ENCODE results near the gene EMX2. TPM values are rescaled to one million over a fixed set of nuclear protein-coding genes. Genes with fewer than 3 reads are reported as not detected.
"Not testable (repeated sequence)": the region's sequence is repeated elsewhere in the genome, so short reads cannot be mapped to it uniquely, and the experiment has no call there.

The EMX2 gene
- total and polyA plus RNA-seq, 2 of the 13 experiments (the other 11 are each of a cell fraction or from before 2014, with no cell fraction given): not detected

- no peak overlapping the region for H3K9ac ChIP-seq (ENCODE audit: insufficient read depth, low read depth, low read length)
- H3K4me2 ChIP-seq (ENCODE audit: low read depth, low read length): no peak overlapping the region
- no peaks in the 10 kb centered on the region for H3K9me3 ChIP-seq (ENCODE audit: low read length)
- H3K79me2 ChIP-seq (ENCODE audit: insufficient read depth, low read length): no peaks in the 10 kb centered on the region
- H4K20me1 ChIP-seq (ENCODE audit: insufficient read depth, low read length): no peaks in the 10 kb centered on the region
- CTCF ChIA-PET (ENCODE audit: low intra/inter-chr PET ratio, low total read pairs): no interaction called here
- 93% methylated on average over 6 of the region's 8 CpGs for WGBS (ENCODE audit: low lambda C conversion rate)
- TF ChIP-seq ATF7 (IDR thresholded peaks at IDR 0.05) (0 out of 2 replicates have a peak, but pooled peaks have one; percentile 27), ATF7 (CRISPR knock-in tag; IDR thresholded peaks at IDR 0.05) (no peak), ZNF367 (CRISPR knock-in tag; IDR thresholded peaks at IDR 0.05; ENCODE audit: borderline replicate concordance) (no peak), HIVEP1 (CRISPR knock-in tag; IDR thresholded peaks at IDR 0.05) (no peak), ZNF136 (CRISPR knock-in tag; IDR thresholded peaks at IDR 0.05; ENCODE audit: low read depth) (no peak), ZNF713 (CRISPR knock-in tag; IDR thresholded peaks at IDR 0.05) (no peak), ATRX (CRISPR knock-in tag; IDR thresholded peaks at IDR 0.05; ENCODE audit: borderline replicate concordance) (no peak)
- H2AFZ ChIP-seq (ENCODE audit: low read length): no peak overlapping the region
- H3K27ac ChIP-seq (ENCODE audit: extremely low read length, insufficient read depth, low read length): no peak overlapping the region
- H3K36me3 ChIP-seq (replicated peaks in 1 of 2; ENCODE audit: control insufficient read depth in 1 of 2, insufficient read depth in 2 of 2, low read length in 2 of 2): no peaks in the 10 kb centered on the region
- intact Hi-C loops (cut with micrococcal nuclease; ENCODE audit: unreplicated experiment) (no loop called here), in situ Hi-C loops (cut with HindIII; ENCODE audit: extremely low pct_ligation_motif_present, low pct_unique_long_range_greater_than_20kb) (no loop called here)
- ATAC-seq (no peak), DNase-seq (ENCODE audit: low spot score) (no peak), FAIRE-seq (no peak)
- no peaks in the 10 kb centered on the region for H3K4me1 ChIP-seq (ENCODE audit: insufficient read depth, low read length)
- BruUV-seq (replicated peaks): no TSS peak
- POLR2A ChIA-PET: no interaction called here
- H3K4me3 ChIP-seq (replicated peaks in 1 of 3; ENCODE audit: insufficient read depth in 1 of 3, low read depth in 2 of 3, low read length in 3 of 3): no peak overlapping the region
- peaks cover 1 to 28% of the 10 kb centered on the region in 2 experiments; a peak in 2 of 5 replicates for H3K27me3 ChIP-seq (ENCODE audit: control insufficient read depth in 1 of 2, insufficient read depth in 2 of 2, low read length in 2 of 2)
These were observed 38.0 kb upstream of the EMX2 start for GRCh38 chr10:117504562-117504961.

- H3K79me2 ChIP-seq (ENCODE audit: insufficient read depth, low read length); H2AFZ ChIP-seq (ENCODE audit: low read length); H4K20me1 ChIP-seq (ENCODE audit: insufficient read depth, low read length); POLR2A ChIA-PET; H3K4me3 ChIP-seq (replicated peaks in 1 of 3; ENCODE audit: insufficient read depth in 1 of 3, low read depth in 2 of 3, low read length in 3 of 3); intact Hi-C loops (cut with micrococcal nuclease; ENCODE audit: unreplicated experiment); FAIRE-seq; CTCF ChIA-PET (ENCODE audit: low intra/inter-chr PET ratio, low total read pairs); H3K27ac ChIP-seq (ENCODE audit: extremely low read length, insufficient read depth, low read length); H3K9ac ChIP-seq (ENCODE audit: insufficient read depth, low read depth, low read length); in situ Hi-C loops (cut with HindIII; ENCODE audit: extremely low pct_ligation_motif_present, low pct_unique_long_range_greater_than_20kb); H3K4me1 ChIP-seq (ENCODE audit: insufficient read depth, low read length); BruUV-seq (replicated peaks); H3K9me3 ChIP-seq (ENCODE audit: low read length); H3K4me2 ChIP-seq (ENCODE audit: low read depth, low read length); H3K36me3 ChIP-seq (replicated peaks in 1 of 2; ENCODE audit: control insufficient read depth in 1 of 2, insufficient read depth in 2 of 2, low read length in 2 of 2); DNase-seq (ENCODE audit: low spot score); ATAC-seq: not testable (repeated sequence)
- peaks cover 1 to 22% of the 10 kb centered on the region in 2 experiments; a peak in 3 of 5 replicates for H3K27me3 ChIP-seq (ENCODE audit: control insufficient read depth in 1 of 2, insufficient read depth in 2 of 2, low read length in 2 of 2)
- WGBS (ENCODE audit: low lambda C conversion rate): 4% methylated on average over 7 of the region's 7 CpGs
These were observed 35.5 kb upstream of the EMX2 start for GRCh38 chr10:117507081-117507480.
